Esophagus squamous epithelium (tissue), 4 donors: ENCODE data around the gene COA6.

Source experiments
- POLR2A ChIP-seq, 4 donors: fragments of 450-650 bp; IDR thresholded peaks; one replicate each; pipeline ENCODE4 v1.6.1; 2017; ENCODE audit warnings: antibody characterized with exemption in 4 of 4, mild to moderate bottlenecking in 4 of 4, moderate library complexity in 3 of 4
- TF ChIP-seq, protein P1 (sequence below), 6 experiments: fragments of 450-650 bp in 4 of 6; fragments of 200-600 bp in 2 of 6; sonication (generic) in 2 of 6; IDR thresholded peaks; one replicate each; pipeline ENCODE4 v1.5.1; 2016 to 2019; ENCODE audit warnings: antibody characterized with exemption in 6 of 6, mild to moderate bottlenecking in 4 of 6, moderate library complexity in 4 of 6

DNA sequence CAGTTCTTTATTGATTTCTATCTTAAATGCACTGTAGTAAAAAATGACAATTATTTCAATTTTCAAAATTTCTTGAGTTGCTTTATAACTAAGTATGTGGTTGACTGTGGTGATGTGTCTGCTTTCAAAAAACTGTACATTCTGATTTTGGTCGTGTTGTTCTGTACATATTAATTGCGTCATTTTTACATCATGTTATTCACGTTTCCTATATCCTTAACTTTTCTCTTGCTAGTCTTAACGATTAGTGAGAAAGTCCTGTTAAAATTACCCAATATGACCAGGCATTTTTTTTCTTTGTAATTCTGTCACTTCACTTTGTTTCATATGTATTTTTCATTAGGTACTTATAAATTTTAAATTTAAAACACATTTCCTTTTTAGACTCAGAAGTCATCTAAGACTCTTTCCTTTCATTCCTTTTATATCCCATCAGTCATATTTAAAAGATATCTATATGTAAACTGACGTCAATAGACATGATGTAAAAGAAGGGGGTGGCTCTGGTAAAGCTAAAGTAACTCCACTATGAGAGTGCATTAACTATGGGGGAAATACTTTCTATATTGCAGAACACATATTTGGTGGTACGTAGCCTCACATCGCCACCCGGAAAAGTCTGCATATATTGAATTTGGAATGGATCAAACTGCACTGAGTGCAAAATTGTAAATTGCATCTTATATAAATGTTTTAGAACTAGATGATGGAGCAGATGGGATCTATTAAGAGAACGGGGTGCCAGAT lies 1.1 kb upstream of the COA6 start:
- TF ChIP-seq, protein P1, sequence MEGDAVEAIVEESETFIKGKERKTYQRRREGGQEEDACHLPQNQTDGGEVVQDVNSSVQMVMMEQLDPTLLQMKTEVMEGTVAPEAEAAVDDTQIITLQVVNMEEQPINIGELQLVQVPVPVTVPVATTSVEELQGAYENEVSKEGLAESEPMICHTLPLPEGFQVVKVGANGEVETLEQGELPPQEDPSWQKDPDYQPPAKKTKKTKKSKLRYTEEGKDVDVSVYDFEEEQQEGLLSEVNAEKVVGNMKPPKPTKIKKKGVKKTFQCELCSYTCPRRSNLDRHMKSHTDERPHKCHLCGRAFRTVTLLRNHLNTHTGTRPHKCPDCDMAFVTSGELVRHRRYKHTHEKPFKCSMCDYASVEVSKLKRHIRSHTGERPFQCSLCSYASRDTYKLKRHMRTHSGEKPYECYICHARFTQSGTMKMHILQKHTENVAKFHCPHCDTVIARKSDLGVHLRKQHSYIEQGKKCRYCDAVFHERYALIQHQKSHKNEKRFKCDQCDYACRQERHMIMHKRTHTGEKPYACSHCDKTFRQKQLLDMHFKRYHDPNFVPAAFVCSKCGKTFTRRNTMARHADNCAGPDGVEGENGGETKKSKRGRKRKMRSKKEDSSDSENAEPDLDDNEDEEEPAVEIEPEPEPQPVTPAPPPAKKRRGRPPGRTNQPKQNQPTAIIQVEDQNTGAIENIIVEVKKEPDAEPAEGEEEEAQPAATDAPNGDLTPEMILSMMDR (IDR thresholded peaks at IDR 0.05): no peak
- TF ChIP-seq POLR2A (IDR thresholded peaks at IDR 0.05): no peak
